Sigmoid colon (tissue), 3 donors: ENCODE measurements around the gene CYP8B1.

ENCODE experiments used
- POLR2A ChIP-seq, 2 donors: fragments of 450-650 bp; IDR thresholded peaks; one replicate each; pipeline ENCODE4 v1.6.1; 2016; ENCODE audit warnings: antibody characterized with exemption in 2 of 2, mild to moderate bottlenecking in 2 of 2, moderate library complexity in 2 of 2
- TF ChIP-seq, protein P1 (sequence below), 4 experiments: fragments of 450-650 bp in 3 of 4; fragments of 200-600 bp in 1 of 4; IDR thresholded peaks; one replicate each; pipeline ENCODE4 v1.5.1; 2016 to 2019; ENCODE audit warnings: antibody characterized with exemption in 4 of 4, mild to moderate bottlenecking in 3 of 4, moderate library complexity in 2 of 4

DNA sequence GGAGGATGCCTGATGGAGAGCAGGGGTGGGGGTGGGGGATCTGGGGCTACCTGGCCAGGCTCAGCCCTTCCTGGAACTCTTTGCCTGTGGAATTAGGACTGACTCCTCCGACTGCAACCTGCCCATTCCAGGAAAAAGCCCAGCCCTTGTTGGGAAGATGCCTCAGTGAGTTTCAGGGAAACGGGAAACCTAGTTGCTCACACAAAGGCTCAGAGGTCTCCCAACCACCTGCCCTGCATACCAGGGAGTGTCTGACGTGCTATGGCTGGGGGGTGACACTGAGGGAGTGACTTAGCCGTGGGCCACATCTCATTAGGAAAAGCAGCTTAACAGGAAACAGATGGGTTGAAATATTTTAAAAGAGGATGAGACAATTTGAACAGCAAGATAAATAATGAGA, 27.9 kb downstream of the CYP8B1 start:
- TF ChIP-seq, protein P1, sequence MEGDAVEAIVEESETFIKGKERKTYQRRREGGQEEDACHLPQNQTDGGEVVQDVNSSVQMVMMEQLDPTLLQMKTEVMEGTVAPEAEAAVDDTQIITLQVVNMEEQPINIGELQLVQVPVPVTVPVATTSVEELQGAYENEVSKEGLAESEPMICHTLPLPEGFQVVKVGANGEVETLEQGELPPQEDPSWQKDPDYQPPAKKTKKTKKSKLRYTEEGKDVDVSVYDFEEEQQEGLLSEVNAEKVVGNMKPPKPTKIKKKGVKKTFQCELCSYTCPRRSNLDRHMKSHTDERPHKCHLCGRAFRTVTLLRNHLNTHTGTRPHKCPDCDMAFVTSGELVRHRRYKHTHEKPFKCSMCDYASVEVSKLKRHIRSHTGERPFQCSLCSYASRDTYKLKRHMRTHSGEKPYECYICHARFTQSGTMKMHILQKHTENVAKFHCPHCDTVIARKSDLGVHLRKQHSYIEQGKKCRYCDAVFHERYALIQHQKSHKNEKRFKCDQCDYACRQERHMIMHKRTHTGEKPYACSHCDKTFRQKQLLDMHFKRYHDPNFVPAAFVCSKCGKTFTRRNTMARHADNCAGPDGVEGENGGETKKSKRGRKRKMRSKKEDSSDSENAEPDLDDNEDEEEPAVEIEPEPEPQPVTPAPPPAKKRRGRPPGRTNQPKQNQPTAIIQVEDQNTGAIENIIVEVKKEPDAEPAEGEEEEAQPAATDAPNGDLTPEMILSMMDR (IDR thresholded peaks at IDR 0.05): no peak
- TF ChIP-seq POLR2A (IDR thresholded peaks at IDR 0.05): no peak
